Sigmoid colon (tissue), 7 donors: ENCODE results near the gene GAGE10. TPM values are rescaled to one million over a fixed set of nuclear protein-coding genes. Genes with fewer than 3 reads are reported as not detected.

ENCODE experiments used
- DNase-seq: peaks from one replicate; pipeline ENCODE4 v3.0.0-alpha.2; 2019
- H3K27ac ChIP-seq, 4 donors: fragments of 200-600 bp; sonication (generic); one replicate each; pipeline ENCODE4 v1.5.1; 2016 to 2019; ENCODE audit warnings: mild to moderate bottlenecking in 1 of 4
- H3K27me3 ChIP-seq, 3 donors: fragments of 200-600 bp; sonication (generic); one replicate each; pipeline ENCODE4 v1.5.1; 2019; ENCODE audit warnings: mild to moderate bottlenecking in 1 of 3
- H3K36me3 ChIP-seq, 4 donors: fragments of 200-600 bp; sonication (generic); one replicate each; pipeline ENCODE4 v1.5.1; 2016 to 2019
- H3K4me1 ChIP-seq, 4 donors: fragments of 200-600 bp; sonication (generic); one replicate each; pipeline ENCODE4 v1.5.1; 2017 to 2019
- H3K4me3 ChIP-seq, 4 donors: fragments of 200-600 bp; sonication (generic); one replicate each; pipeline ENCODE4 v1.5.1; 2017 to 2019; ENCODE audit warnings: mild to moderate bottlenecking in 2 of 4, moderate library complexity in 1 of 4
- H3K9me3 ChIP-seq, 4 donors: fragments of 200-600 bp in 3 of 4; sonication (generic) in 3 of 4; one replicate each; pipeline versions ENCODE4 v1.5.1 to v1.6.1; 2013 to 2019
- EP300 ChIP-seq, 4 donors: sonication (generic); formaldehyde crosslinking; IDR thresholded peaks; one replicate each; pipeline ENCODE4 v1.6.1; 2017; ENCODE audit warnings: antibody characterized with exemption in 4 of 4
- POLR2A ChIP-seq, 2 donors: fragments of 450-650 bp; IDR thresholded peaks; one replicate each; pipeline ENCODE4 v1.6.1; 2016; ENCODE audit warnings: antibody characterized with exemption in 2 of 2, mild to moderate bottlenecking in 2 of 2, moderate library complexity in 2 of 2
- POLR2AphosphoS5 ChIP-seq, 4 donors: sonication (generic); formaldehyde crosslinking; IDR thresholded peaks; one replicate each; pipeline ENCODE4 v1.6.1; 2017; ENCODE audit warnings: antibody characterized with exemption in 4 of 4
- WGBS, 2 donors: extraction: QIAGEN DNeasy Blood & Tissue Kit; methylation state at CpG; one replicate each; pipeline ENCODE4 v1.1.7; 2013; 5-methylcytosine and 5-hydroxymethylcytosine counted together
- intact Hi-C: fragments of 100-400 bp; cut with DNase I; formaldehyde crosslinking; loops from one replicate; pipeline ENCODE4 v1.15.1; 2023
- polyA plus RNA-seq, 3 donors: library from polyadenylated mRNA; stranded (reverse); fragments of 200-250 nt; gene quantifications; one replicate each; pipeline ENCODE4 v1.2.3, GENCODE V29; 2013
- total RNA-seq, 4 donors: library from RNA; depleted of rRNA; stranded (reverse); fragments of >200 nt; gene quantifications; one replicate each; pipeline ENCODE4 v1.1.0, GENCODE V29; 2016
- TF ChIP-seq, protein P1 (sequence below), 4 experiments: fragments of 450-650 bp in 3 of 4; fragments of 200-600 bp in 1 of 4; IDR thresholded peaks; one replicate each; pipeline ENCODE4 v1.5.1; 2016 to 2019; ENCODE audit warnings: antibody characterized with exemption in 4 of 4, mild to moderate bottlenecking in 3 of 4, moderate library complexity in 2 of 4
- donor health status: healthy with polysubstance abuse.
- donor health status: Bipolar disorder and iron deficiency.
- donor health status: healthy.

GAGE10 gene
- total and polyA plus RNA-seq, 7 donors: not detected

DNA sequence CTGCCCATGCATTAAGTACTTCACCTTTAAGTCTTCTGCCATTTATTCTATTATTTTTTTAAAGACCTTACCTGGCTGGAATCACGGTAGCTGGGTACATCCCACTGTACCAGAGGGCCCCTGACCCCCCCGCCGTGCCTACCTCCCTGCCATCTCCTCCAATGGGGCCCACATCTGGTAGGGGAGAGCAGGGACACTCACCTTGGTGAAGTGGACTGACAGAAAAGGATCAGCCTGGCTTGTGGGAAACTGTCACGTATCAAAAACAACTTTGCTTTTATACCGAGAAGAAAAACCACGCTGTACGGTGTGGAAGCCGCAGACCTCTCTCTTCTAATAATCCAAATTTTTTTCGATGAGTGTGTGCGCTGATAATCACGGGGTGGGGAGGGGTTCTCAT, 39.0 kb upstream of the GAGE10 start, which contains the start of gene FOXP3:
Gene FOXP3, minus strand, starts transcription at position 251 of the 400 bp plus-strand sequence. CDS start 6,205 bp downstream, outside the sequence.
- no peak for TF ChIP-seq EP300 (IDR thresholded peaks at IDR 0.05)
- TF ChIP-seq, protein P1, sequence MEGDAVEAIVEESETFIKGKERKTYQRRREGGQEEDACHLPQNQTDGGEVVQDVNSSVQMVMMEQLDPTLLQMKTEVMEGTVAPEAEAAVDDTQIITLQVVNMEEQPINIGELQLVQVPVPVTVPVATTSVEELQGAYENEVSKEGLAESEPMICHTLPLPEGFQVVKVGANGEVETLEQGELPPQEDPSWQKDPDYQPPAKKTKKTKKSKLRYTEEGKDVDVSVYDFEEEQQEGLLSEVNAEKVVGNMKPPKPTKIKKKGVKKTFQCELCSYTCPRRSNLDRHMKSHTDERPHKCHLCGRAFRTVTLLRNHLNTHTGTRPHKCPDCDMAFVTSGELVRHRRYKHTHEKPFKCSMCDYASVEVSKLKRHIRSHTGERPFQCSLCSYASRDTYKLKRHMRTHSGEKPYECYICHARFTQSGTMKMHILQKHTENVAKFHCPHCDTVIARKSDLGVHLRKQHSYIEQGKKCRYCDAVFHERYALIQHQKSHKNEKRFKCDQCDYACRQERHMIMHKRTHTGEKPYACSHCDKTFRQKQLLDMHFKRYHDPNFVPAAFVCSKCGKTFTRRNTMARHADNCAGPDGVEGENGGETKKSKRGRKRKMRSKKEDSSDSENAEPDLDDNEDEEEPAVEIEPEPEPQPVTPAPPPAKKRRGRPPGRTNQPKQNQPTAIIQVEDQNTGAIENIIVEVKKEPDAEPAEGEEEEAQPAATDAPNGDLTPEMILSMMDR (IDR thresholded peaks at IDR 0.05): no peak
- no peak for TF ChIP-seq POLR2A (IDR thresholded peaks at IDR 0.05)
- TF ChIP-seq POLR2AphosphoS5 (IDR thresholded peaks at IDR 0.05): no peak
- no peaks in the 10 kb centered on the region for H3K4me1 ChIP-seq
- intact Hi-C loops: no loop called here
- DNase-seq: no peak
- no peaks in the 10 kb centered on the region for H3K9me3 ChIP-seq
- H3K27ac ChIP-seq: no peak within 1 kb of the TSS
- no peaks in the 10 kb centered on the region for H3K36me3 ChIP-seq
- no peaks in the 10 kb centered on the region for H3K27me3 ChIP-seq
- H3K4me3 ChIP-seq: no peak within 1 kb of the TSS
- WGBS, 2 donors: 85 to 87% methylated on average over 11 of the region's 11 CpGs

DNA sequence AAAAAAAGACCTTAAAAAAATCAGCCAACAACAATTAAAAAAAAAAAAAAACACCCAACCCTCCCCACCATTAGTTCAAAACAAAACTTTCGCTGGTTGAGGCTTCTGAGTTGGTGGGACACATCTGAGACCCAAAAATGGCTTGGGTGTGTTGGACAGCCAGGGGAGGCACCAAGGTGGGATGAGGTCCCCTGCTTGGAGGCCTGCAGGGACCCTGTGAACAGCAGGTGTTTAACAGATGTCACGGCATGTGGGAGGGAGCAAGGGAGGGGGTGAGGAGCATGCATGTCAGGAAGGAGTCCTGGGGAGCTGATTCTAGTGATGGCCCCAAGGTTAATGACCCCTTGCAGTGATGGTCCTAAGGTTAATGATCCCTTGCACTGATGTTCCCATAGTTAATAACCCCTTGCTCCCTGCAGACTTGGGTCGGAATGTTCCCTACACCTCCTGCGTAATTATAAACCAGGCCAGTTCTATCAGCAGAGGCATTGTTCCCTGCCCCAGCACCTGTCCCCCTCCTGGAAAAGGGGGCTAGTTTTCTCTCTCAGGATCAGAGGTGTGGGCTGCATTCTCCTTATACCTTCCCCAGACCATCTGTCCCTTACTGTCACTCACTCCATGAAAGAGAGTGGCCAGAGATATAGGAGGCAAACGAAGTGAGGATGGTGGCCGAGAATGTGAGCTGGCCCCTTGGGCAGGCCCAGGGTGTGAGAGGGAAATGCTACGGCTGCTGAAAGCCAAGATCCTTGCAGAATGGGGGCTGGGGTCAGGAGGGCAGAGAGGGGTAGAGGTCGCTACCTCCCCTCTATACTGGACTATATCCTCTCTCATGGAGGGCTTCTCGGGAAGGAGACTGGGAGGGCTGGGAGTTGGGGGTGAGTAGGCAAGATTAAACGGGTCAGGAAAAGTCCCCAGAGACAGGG, 36.7 kb upstream of the GAGE10 start:
- Histone ChIP-seq H3K27ac (no peak overlapping the region), H3K36me3 (no peaks in the 10 kb centered on the region), H3K4me3 (no peak overlapping the region), H3K27me3 (no peaks in the 10 kb centered on the region), H3K9me3 (no peaks in the 10 kb centered on the region), H3K4me1 (peaks cover 0 to 17% (median 14%) of the 10 kb centered on the region in 4 donors)
- 86 to 92% methylated on average over 10 of the region's 10 CpGs for WGBS, 2 donors
- DNase-seq: no peak
- TF ChIP-seq POLR2A (IDR thresholded peaks at IDR 0.05): no peak
- TF ChIP-seq POLR2AphosphoS5 (IDR thresholded peaks at IDR 0.05): no peak
- no peak for TF ChIP-seq EP300 (IDR thresholded peaks at IDR 0.05)
- TF ChIP-seq, protein P1 (IDR thresholded peaks at IDR 0.05): no peak
- intact Hi-C loops: no loop called here

DNA sequence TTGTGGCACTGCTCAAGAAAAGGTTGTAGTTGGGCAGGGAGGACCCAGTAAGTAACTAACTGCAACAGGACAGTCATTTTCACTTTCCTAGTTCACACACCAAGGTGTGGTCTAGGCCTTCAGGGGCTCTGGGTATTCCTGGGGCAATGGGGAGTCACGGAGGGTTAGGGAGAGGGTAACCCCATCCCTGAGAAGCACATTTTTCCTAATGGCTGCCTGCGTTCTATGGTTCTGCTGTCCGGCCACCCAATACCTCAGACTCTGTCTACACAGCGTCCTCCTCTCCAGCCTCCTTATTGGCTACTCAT, 34.8 kb upstream of the GAGE10 start:
- Histone ChIP-seq H3K4me1 (peaks cover 0 to 33% (median 22%) of the 10 kb centered on the region in 4 donors), H3K4me3 (peak overlapping the region; percentile 18 to 77 (median 75)), H3K27me3 (no peaks in the 10 kb centered on the region), H3K36me3 (no peaks in the 10 kb centered on the region), H3K9me3 (no peaks in the 10 kb centered on the region), H3K27ac (peak overlapping the region; percentile 87 to 93 (median 90))
- WGBS, 2 donors: 0 to 3% methylated on average over 4 of the region's 4 CpGs
- intact Hi-C loops: loop anchor here (2.0 kb wide), 1 partner anchor 32 kb away; no protein-coding TSS in a partner anchor
- DNase-seq: no peak
- no peak for TF ChIP-seq EP300 (IDR thresholded peaks at IDR 0.05)
- no peak for TF ChIP-seq POLR2A (IDR thresholded peaks at IDR 0.05)
- no peak for TF ChIP-seq POLR2AphosphoS5 (IDR thresholded peaks at IDR 0.05)
- TF ChIP-seq, protein P1 (IDR thresholded peaks at IDR 0.05): no peak

DNA sequence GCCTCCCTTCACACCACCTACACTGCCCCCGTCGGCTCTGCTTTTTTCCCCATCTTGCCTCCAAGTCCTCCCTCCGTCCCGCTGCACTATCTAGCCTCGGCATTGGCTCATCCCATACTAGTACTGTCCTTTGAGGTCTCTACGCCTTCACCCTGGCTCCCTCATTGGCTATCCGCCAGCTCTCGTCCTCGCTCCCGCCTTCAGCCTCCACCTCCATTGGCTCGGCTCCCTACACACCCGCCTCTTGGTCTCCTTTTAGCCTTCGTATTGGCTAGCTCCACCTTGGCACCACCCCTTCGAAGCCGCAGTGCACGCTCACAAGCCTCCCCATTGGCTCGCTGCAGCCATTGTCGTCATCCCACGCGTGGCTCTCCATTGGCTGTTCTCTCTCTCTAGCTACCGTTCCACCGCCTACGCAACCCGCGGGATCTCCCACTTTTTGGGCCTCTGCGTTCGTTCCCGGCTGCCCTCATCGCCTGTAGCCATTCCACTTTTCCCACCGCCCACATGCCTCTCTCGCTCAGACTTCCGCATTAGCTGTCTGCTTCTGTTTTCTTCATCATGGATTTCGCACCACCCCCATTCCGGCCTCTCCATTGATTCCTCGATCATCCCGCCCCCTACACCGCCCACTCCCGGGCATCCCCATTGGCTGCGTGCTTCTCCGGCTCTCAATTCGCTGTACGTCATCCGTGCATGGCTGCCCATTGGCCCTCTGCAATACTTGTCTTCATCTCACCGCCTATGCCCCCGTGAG, 34.3 kb upstream of the GAGE10 start:
- Histone ChIP-seq H3K27me3 (no peaks in the 10 kb centered on the region), H3K9me3 (no peaks in the 10 kb centered on the region), H3K27ac (peak overlapping the region; percentile 87 to 93 (median 90)), H3K36me3 (no peaks in the 10 kb centered on the region), H3K4me1 (peaks cover 0 to 33% (median 22%) of the 10 kb centered on the region in 4 donors), H3K4me3 (peak overlapping the region; percentile 40 to 77 (median 75))
- peak; percentile 99 for DNase-seq
- intact Hi-C loops: loop anchor here (2.0 kb wide), 1 partner anchor 32 kb away; no protein-coding TSS in a partner anchor
- WGBS, 2 donors: 0% methylated on average over 45 of the region's 45 CpGs
- peak; percentile 45 to 67 for TF ChIP-seq POLR2A (IDR thresholded peaks at IDR 0.05)
- TF ChIP-seq, protein P1 (IDR thresholded peaks at IDR 0.05): no peak
- TF ChIP-seq EP300 (IDR thresholded peaks at IDR 0.05): no peak
- peak; percentile 62 to 82 (median 78) for TF ChIP-seq POLR2AphosphoS5 (IDR thresholded peaks at IDR 0.05)
